Tibial nerve (tissue), 4 donors: ENCODE measurements around the gene ANO6.

ENCODE experiments used
- EP300 ChIP-seq, 2 donors: sonication (generic); formaldehyde crosslinking; IDR thresholded peaks; one replicate each; pipeline ENCODE4 v1.6.1; 2017; ENCODE audit warnings: antibody characterized with exemption in 2 of 2, mild to moderate bottlenecking in 1 of 2
- POLR2A ChIP-seq, 2 donors: fragments of 450-650 bp; IDR thresholded peaks; one replicate each; pipeline ENCODE4 v1.6.1; 2017; ENCODE audit warnings: antibody characterized with exemption in 2 of 2, mild to moderate bottlenecking in 2 of 2, moderate library complexity in 2 of 2
- TF ChIP-seq, protein P1 (sequence below), 5 experiments: fragments of 200-600 bp in 3 of 5; fragments of 450-650 bp in 2 of 5; sonication (generic) in 3 of 5; IDR thresholded peaks; one replicate each; pipeline ENCODE4 v1.5.1; 2016 to 2019; ENCODE audit warnings: antibody characterized with exemption in 5 of 5, mild to moderate bottlenecking in 3 of 5, moderate library complexity in 2 of 5

DNA sequence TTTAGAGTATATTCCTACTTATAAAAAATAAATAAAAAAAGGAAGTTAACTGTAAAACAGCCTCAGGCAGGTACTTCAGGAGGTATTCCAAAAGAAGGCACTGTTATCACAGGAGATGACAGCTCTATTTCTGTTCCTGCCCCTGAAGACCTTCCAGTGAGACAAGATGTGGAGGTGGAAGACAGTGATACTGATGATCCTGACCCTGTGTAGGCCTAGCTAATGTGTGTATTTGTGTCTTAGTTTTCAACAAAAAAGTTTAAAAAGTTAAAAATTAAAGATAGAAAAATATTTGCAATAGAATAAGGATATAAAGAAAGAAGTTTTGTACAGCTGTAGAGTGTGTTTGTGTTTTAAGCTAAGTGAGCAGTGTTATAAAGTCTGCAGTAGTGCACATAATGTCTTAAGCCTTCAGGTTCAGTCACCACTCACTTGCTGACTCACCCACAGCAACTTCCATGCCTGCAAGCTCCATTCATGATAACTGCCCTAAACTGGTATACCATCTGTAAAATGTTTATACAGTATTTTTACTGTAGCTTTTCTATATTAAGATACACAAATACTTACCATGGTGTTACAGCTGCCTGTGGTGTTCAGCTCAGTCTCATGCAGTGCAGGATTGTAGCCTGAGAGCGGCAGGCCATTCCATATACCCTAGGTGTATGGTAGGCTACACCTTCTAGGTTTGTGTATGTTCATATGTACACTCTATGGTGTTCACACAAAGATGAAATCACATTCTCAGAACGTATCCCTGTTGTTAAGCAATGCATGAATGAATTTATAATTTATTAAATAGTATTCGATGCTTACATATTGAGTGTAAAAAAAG is 121.1 kb downstream of the ANO6 start:
- no peak for TF ChIP-seq POLR2A (IDR thresholded peaks at IDR 0.05)
- TF ChIP-seq, protein P1, sequence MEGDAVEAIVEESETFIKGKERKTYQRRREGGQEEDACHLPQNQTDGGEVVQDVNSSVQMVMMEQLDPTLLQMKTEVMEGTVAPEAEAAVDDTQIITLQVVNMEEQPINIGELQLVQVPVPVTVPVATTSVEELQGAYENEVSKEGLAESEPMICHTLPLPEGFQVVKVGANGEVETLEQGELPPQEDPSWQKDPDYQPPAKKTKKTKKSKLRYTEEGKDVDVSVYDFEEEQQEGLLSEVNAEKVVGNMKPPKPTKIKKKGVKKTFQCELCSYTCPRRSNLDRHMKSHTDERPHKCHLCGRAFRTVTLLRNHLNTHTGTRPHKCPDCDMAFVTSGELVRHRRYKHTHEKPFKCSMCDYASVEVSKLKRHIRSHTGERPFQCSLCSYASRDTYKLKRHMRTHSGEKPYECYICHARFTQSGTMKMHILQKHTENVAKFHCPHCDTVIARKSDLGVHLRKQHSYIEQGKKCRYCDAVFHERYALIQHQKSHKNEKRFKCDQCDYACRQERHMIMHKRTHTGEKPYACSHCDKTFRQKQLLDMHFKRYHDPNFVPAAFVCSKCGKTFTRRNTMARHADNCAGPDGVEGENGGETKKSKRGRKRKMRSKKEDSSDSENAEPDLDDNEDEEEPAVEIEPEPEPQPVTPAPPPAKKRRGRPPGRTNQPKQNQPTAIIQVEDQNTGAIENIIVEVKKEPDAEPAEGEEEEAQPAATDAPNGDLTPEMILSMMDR (IDR thresholded peaks at IDR 0.05): no peak
- no peak for TF ChIP-seq EP300 (IDR thresholded peaks at IDR 0.05)
